SK-N-MC (cell line): ENCODE data around the gene NLRX1.

Experiments
- EZH2 ChIP-seq: fragments of 200-600 bp; sonication (generic); IDR thresholded peaks from one replicate; pipeline ENCODE4 v1.6.1; 2017; ENCODE audit warnings: antibody characterized with exemption
- POLR2AphosphoS5 ChIP-seq: IDR thresholded peaks from 2 replicates; pipeline ENCODE4 v1.6.1; 2012; ENCODE audit warnings: mild to moderate bottlenecking, low read depth, low read length, borderline replicate concordance

DNA sequence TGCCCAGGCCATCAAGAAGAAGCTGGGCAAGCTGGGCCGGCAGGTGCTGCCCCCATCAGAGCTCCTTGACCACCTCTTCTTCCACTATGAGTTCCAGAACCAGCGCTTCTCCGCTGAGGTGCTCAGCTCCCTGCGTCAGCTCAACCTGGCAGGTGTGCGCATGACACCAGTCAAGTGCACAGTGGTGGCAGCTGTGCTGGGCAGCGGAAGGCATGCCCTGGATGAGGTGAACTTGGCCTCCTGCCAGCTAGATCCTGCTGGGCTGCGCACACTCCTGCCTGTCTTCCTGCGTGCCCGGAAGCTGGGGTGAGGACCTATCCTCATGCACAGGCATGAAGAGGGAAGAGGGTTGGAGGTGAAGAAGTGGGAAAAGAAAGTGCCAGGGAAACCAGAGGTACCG, 11.5 kb downstream of the NLRX1 start:
- TF ChIP-seq EZH2 (no peak), POLR2AphosphoS5 (no peak)
